Trophoblast cell (in vitro differentiated cells and primary cell): ENCODE results near the gene KCNH1.

Experiments
- DNase-seq, 2 donors: peaks; one replicate each; pipeline ENCODE4 v3.0.0-alpha.2; 2016
- H2AFZ ChIP-seq: 2 replicates; pipeline ENCODE4 v1.6.1; 2013; ENCODE audit warnings: low read length, moderate library complexity, mild to moderate bottlenecking; ENCODE audit not compliant: insufficient read depth, poor library complexity
- H2AK5ac ChIP-seq: 2 replicates; pipeline ENCODE4 v1.6.1; 2013; ENCODE audit warnings: mild to moderate bottlenecking, low read length
- H2BK120ac ChIP-seq: 2 replicates; pipeline ENCODE4 v1.6.1; 2013; ENCODE audit warnings: low read length, mild to moderate bottlenecking, moderate library complexity; ENCODE audit not compliant: insufficient read depth, poor library complexity
- H2BK12ac ChIP-seq: 2 replicates; pipeline ENCODE4 v1.6.1; 2013; ENCODE audit warnings: mild to moderate bottlenecking, low read length, moderate library complexity
- H2BK5ac ChIP-seq: 2 replicates; pipeline ENCODE4 v1.6.1; 2013; ENCODE audit warnings: low read length, low read depth, moderate library complexity, mild to moderate bottlenecking; ENCODE audit not compliant: poor library complexity
- H3K14ac ChIP-seq: 2 replicates; pipeline ENCODE4 v1.6.1; 2013; ENCODE audit warnings: mild to moderate bottlenecking, low read length
- H3K18ac ChIP-seq: 2 replicates; pipeline ENCODE4 v1.6.1; 2013; ENCODE audit warnings: mild to moderate bottlenecking, low read length
- H3K23ac ChIP-seq: 2 replicates; pipeline ENCODE4 v1.6.1; 2013; ENCODE audit warnings: low read length
- H3K27ac ChIP-seq: 2 replicates; pipeline ENCODE4 v1.5.1; 2013; ENCODE audit warnings: low read depth, mild to moderate bottlenecking, inconsistent platforms, low read length, moderate library complexity
- H3K27me3 ChIP-seq: 2 replicates; pipeline ENCODE4 v1.6.1; 2013; ENCODE audit warnings: inconsistent platforms, mild to moderate bottlenecking, low read length, moderate library complexity; ENCODE audit not compliant: insufficient read depth
- H3K36me3 ChIP-seq, 2 experiments: 1 replicate in 1 of 2; 2 replicates in 1 of 2; pipeline ENCODE4 v1.6.1; 2013; ENCODE audit warnings: low read length in 2 of 2, mild to moderate bottlenecking in 2 of 2, moderate library complexity in 1 of 2; ENCODE audit not compliant: insufficient read depth in 2 of 2, control insufficient read depth in 1 of 2
- H3K4ac ChIP-seq: 2 replicates; pipeline ENCODE4 v1.6.1; 2013; ENCODE audit warnings: low read depth, mild to moderate bottlenecking, low read length, moderate library complexity
- H3K4me1 ChIP-seq, 2 experiments: 1 replicate in 1 of 2; 2 replicates in 1 of 2; pipeline ENCODE4 v1.6.1; 2013; ENCODE audit warnings: low read length in 2 of 2, mild to moderate bottlenecking in 2 of 2, moderate library complexity in 1 of 2; ENCODE audit not compliant: insufficient read depth in 2 of 2, control insufficient read depth in 1 of 2
- H3K4me2 ChIP-seq: 2 replicates; pipeline ENCODE4 v1.6.1; 2013; ENCODE audit warnings: inconsistent platforms, mild to moderate bottlenecking, low read length, moderate library complexity
- H3K4me3 ChIP-seq: 2 replicates; pipeline ENCODE4 v1.5.1; 2013; ENCODE audit warnings: mild to moderate bottlenecking, low read depth, low read length, inconsistent platforms
- H3K79me1 ChIP-seq: one replicate; pipeline ENCODE4 v1.6.1; 2013; ENCODE audit warnings: low read length
- H3K79me2 ChIP-seq: 2 replicates; pipeline ENCODE4 v1.6.1; 2013; ENCODE audit warnings: low read length, mild to moderate bottlenecking; ENCODE audit not compliant: control insufficient read depth, insufficient read depth, poor library complexity
- H3K9ac ChIP-seq: 2 replicates; pipeline ENCODE4 v1.6.1; 2013; ENCODE audit warnings: mild to moderate bottlenecking, low read length
- H3K9me3 ChIP-seq: 2 replicates; pipeline ENCODE4 v1.6.1; 2013; ENCODE audit warnings: low read depth, mild to moderate bottlenecking, control low read depth, inconsistent platforms, low read length; ENCODE audit not compliant: insufficient read depth
- H4K12ac ChIP-seq: 2 replicates; pipeline ENCODE4 v1.6.1; 2013; ENCODE audit warnings: low read depth, mild to moderate bottlenecking, low read length, moderate library complexity
- H4K8ac ChIP-seq: 2 replicates; pipeline ENCODE4 v1.6.1; 2013; ENCODE audit warnings: low read depth, mild to moderate bottlenecking, low read length, moderate library complexity
- H4K91ac ChIP-seq: one replicate; pipeline ENCODE4 v1.6.1; 2013; ENCODE audit warnings: low read depth, mild to moderate bottlenecking, low read length, moderate library complexity
- WGBS: extraction: QIAGEN DNeasy Blood & Tissue Kit; methylation state at CpG from one replicate; pipeline ENCODE4 v1.1.7; 2013; ENCODE audit warnings: missing lambda C conversion rate; ENCODE audit not compliant: insufficient read length, insufficient coverage; ENCODE audit errors: extremely low coverage; 5-methylcytosine and 5-hydroxymethylcytosine counted together

Gene KCNH1

DNA sequence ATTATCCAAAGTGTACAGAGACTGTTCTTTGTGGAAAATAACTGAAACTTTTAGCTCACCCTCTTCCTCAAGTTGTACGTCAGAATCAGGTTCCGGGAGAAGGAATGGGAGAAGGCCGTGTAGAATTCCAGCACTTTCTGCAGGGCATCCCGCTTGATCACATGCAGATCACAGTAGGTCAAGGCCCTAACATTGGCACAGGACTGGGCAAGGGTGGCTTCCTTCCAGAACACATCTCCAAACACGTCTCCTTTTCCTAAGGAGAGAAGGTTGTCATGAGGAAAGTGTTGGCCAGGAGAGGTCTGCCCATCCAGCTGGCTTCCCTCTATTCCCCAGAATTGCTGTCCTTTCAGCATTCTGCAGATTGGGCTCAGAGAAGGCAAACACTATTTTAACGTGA, 358.7 kb downstream of the KCNH1 start:
- WGBS, result no CpG with 5 or more reads among the region's 6 CpGs
- H2BK120ac ChIP-seq, result no peak overlapping the region
- H3K9ac ChIP-seq, result no peak overlapping the region

DNA sequence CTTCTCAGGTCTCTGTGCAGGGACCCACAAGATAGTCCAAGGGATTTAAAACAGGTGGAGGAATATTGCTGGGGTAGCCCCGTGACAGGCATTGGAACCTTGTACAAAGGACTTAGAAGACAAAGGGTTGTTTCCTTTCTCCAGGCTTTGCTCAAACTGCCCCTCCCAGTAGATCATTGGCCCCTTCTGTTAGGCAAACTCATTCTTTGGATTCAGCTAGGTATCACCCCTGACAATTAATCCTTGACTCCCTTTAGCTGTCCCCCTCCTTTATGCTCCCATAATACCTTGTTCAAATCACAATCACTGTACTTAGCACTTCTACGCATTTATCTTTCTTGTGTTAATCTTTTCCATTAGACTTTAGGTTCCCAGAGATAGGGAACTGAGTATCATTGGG, 360.5 kb downstream of the KCNH1 start:
- Histone ChIP-seq H3K4ac (no peak overlapping the region), H3K79me1 (no peaks in the 10 kb centered on the region), H2BK120ac (no peak overlapping the region), H2AFZ (no peak overlapping the region), H3K9me3 (no peaks in the 10 kb centered on the region), H3K27ac (no peak overlapping the region), H4K12ac (no peak overlapping the region), H3K23ac (no peak overlapping the region), H3K9ac (no peak overlapping the region), H3K36me3 (no peaks in the 10 kb centered on the region), H3K4me1 (no peaks in the 10 kb centered on the region), H4K8ac (no peak overlapping the region), H2BK5ac (no peak overlapping the region), H3K14ac (no peak overlapping the region), H2AK5ac (no peak overlapping the region), H3K18ac (no peak overlapping the region), H4K91ac (no peak overlapping the region), H3K27me3 (no peaks in the 10 kb centered on the region), H3K4me2 (no peak overlapping the region), H3K4me3 (no peak overlapping the region), H3K79me2 (no peaks in the 10 kb centered on the region), H2BK12ac (no peak overlapping the region)
- no CpG with 5 or more reads among the region's 2 CpGs for WGBS
- DNase-seq, result no peak

More for the DNA sequence above, 358.7 kb downstream of the KCNH1 start:
- Histone ChIP-seq H3K27ac (no peak overlapping the region), H4K12ac (no peak overlapping the region), H3K4me1 (no peaks in the 10 kb centered on the region), H3K4ac (no peak overlapping the region), H3K14ac (no peak overlapping the region), H2AK5ac (no peak overlapping the region), H2AFZ (no peak overlapping the region), H3K4me2 (no peak overlapping the region), H3K4me3 (no peak overlapping the region), H3K18ac (no peak overlapping the region), H3K23ac (no peak overlapping the region), H4K91ac (no peak overlapping the region), H3K27me3 (no peaks in the 10 kb centered on the region), H3K79me2 (no peaks in the 10 kb centered on the region), H3K36me3 (no peaks in the 10 kb centered on the region), H4K8ac (no peak overlapping the region), H2BK5ac (no peak overlapping the region), H3K9me3 (no peaks in the 10 kb centered on the region), H3K79me1 (no peaks in the 10 kb centered on the region), H2BK12ac (no peak overlapping the region)
- no peak for DNase-seq

DNA sequence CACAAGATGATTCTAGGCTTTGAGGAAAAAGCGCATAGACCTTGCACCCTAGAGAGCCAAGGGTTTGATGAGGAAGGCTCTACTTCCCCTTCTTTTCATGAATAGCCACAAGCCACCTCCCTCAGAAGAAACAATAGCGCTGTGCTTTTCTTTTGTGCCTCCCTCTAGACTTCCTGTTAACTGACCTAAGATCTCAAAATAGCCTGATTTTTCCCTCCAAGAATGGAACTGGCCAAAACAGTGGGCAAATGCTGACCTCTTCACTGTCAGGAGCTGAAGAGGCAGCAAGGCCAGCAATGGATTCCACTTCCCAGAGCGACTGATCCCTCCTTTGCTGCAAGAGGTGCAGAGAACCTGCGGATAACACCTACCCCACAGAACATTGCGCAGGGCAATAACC, 362.8 kb downstream of the KCNH1 start:
- no peak overlapping the region for H2BK120ac ChIP-seq
- no peak overlapping the region for H2AK5ac ChIP-seq
- H3K27me3 ChIP-seq, result no peaks in the 10 kb centered on the region
- no peaks in the 10 kb centered on the region for H3K79me1 ChIP-seq
- H3K4me1 ChIP-seq, result no peaks in the 10 kb centered on the region
- no peak overlapping the region for H3K27ac ChIP-seq
- no peak overlapping the region for H4K91ac ChIP-seq
- H3K9me3 ChIP-seq, result no peaks in the 10 kb centered on the region
- H3K18ac ChIP-seq, result no peak overlapping the region
- no peaks in the 10 kb centered on the region for H3K79me2 ChIP-seq
- no peak for DNase-seq
- no peak overlapping the region for H3K4me3 ChIP-seq
- no peak overlapping the region for H3K23ac ChIP-seq
- no peak overlapping the region for H3K14ac ChIP-seq
- H3K4me2 ChIP-seq, result no peak overlapping the region
- H3K4ac ChIP-seq, result no peak overlapping the region
- no peak overlapping the region for H2BK5ac ChIP-seq
- no peak overlapping the region for H4K12ac ChIP-seq
- H2AFZ ChIP-seq, result no peak overlapping the region
- H2BK12ac ChIP-seq, result no peak overlapping the region
- no CpG with 5 or more reads among the region's 5 CpGs for WGBS
- H3K36me3 ChIP-seq, result no peaks in the 10 kb centered on the region
- no peak overlapping the region for H3K9ac ChIP-seq
- no peak overlapping the region for H4K8ac ChIP-seq

DNA sequence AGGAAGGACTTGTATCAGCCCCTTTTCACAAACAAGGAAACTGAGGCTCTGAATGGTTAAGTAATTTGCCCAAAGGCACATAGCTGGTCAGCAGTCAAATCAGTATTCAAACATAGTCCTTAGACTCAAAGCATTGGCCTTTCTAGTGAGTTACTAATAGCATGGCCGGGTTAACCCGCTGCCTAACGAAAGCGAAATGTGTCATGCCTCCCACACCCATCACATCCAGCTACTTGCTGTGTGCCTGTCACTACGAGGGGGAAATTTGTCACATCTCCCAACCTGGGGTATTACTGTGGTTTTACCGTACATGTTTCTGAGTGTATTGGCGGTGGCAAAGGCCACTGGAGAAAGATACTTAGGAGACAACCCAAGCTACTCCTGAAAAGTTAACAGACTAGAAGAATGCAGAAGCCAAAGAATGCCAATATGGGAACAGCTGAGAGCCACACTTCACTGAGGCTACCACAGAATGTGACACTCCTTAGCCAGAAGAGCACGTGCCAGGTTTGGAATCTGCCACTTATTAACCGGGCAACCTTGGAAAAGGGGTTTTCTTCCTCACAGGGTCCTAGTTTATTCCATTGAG, 363.5 kb downstream of the KCNH1 start:
- DNase-seq, result no peak
- Histone ChIP-seq H4K12ac (no peak overlapping the region), H2BK12ac (no peak overlapping the region), H3K4me2 (no peak overlapping the region), H3K9me3 (no peaks in the 10 kb centered on the region), H3K36me3 (no peaks in the 10 kb centered on the region), H3K9ac (no peak overlapping the region), H3K79me1 (no peaks in the 10 kb centered on the region), H4K91ac (no peak overlapping the region), H3K27ac (no peak overlapping the region), H3K27me3 (no peaks in the 10 kb centered on the region), H2AK5ac (no peak overlapping the region), H2AFZ (no peak overlapping the region), H3K79me2 (no peaks in the 10 kb centered on the region), H2BK120ac (no peak overlapping the region), H3K14ac (no peak overlapping the region), H3K23ac (no peak overlapping the region), H3K18ac (no peak overlapping the region), H3K4me3 (no peak overlapping the region), H3K4me1 (no peaks in the 10 kb centered on the region), H4K8ac (no peak overlapping the region), H2BK5ac (no peak overlapping the region), H3K4ac (no peak overlapping the region)
- WGBS, result no CpG with 5 or more reads among the region's 9 CpGs
